ENCODE data around the gene RUBCNL.

DNA sequence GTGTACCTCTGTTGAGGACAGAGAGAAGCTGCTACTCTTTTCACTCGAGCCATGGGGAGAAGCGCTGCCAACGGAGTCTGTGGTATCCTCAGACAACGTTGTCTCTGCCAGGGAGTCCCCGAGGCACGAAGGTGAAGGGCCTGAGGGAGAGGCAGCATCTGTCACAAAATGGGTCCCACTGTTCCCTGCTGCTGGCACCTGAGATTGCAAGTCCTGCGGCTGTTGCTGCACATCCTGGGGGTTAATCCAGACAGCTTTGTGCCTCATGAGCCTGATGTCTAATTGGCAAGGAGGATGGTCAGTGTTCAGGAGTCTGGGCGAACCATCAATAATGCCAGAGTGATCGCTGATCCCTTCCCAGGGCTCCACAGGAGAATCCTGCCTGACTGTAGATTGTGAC, 15.0 kb downstream of the RUBCNL start:
- TF ChIP-seq ZNF274 (IDR thresholded peaks at IDR 0.05; ENCODE audit: low read depth, low read length) (no peak), SUZ12 (IDR thresholded peaks at IDR 0.05; ENCODE audit: extremely low read depth, insufficient read depth, insufficient read length) (no peak)

Data from NT2/D1 (cell line).